ENCODE data around the gene ZNF620.

DNA sequence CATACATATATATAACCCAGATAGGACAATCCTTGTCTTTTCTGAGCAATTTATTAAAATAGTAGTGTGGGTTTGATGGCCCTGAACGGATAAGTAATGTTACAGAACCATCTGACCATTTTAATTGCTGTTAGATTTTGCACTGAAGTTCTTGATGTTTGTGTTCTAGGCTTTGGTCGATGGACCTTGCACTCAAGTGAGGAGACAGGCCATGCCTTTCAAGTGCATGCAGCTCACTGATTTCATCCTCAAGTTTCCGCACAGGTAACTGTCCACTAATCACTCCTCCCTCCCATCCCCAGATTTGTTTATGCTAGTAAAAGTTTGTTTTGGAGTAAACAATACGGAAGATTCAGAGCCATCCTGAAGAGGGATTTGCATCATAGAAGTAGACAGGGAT is 47.4 kb upstream of the ZNF620 start:
- TF ChIP-seq EP300 (IDR thresholded peaks at IDR 0.05) (no peak), POLR2A (IDR thresholded peaks at IDR 0.05) (no peak), POLR2AphosphoS5 (IDR thresholded peaks at IDR 0.05) (no peak)
- TF ChIP-seq, protein P1, sequence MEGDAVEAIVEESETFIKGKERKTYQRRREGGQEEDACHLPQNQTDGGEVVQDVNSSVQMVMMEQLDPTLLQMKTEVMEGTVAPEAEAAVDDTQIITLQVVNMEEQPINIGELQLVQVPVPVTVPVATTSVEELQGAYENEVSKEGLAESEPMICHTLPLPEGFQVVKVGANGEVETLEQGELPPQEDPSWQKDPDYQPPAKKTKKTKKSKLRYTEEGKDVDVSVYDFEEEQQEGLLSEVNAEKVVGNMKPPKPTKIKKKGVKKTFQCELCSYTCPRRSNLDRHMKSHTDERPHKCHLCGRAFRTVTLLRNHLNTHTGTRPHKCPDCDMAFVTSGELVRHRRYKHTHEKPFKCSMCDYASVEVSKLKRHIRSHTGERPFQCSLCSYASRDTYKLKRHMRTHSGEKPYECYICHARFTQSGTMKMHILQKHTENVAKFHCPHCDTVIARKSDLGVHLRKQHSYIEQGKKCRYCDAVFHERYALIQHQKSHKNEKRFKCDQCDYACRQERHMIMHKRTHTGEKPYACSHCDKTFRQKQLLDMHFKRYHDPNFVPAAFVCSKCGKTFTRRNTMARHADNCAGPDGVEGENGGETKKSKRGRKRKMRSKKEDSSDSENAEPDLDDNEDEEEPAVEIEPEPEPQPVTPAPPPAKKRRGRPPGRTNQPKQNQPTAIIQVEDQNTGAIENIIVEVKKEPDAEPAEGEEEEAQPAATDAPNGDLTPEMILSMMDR (IDR thresholded peaks at IDR 0.05): no peak
